ENCODE results near the gene CARS2. TPM values are rescaled to one million over a fixed set of nuclear protein-coding genes. Genes with fewer than 3 reads are reported as not detected.
"Not testable (repeated sequence)": the region's sequence is repeated elsewhere in the genome, so short reads cannot be mapped to it uniquely, and the experiment has no call there.

Gene CARS2
- total RNA-seq, 1 experiment from 2014 or later = 52.9 TPM

DNA sequence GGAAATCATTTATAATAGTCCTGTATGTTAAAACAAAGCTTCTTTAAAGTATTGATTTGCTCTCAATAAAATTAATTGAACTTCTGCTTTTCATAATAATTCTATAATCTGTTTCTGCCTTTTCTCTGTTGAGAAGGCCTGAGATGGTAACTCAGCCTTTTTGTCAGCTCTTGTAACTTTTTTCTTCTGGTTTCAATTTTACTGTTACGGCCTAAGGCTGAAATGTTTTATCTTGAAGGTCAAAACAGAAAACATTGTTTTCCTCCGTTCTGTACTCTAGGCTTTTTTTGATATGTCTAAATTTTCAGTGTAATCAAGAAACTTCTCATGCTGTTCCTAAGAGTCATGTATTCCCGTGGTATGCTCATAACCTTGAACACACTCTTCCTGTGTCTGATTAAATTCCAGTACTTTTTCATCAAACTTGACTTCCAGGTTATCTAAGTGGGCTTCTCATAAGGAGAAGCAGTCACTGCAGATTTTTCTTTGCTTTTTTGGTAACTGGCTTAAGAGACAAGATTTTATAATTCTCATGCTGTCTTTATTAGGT, 98.2 kb downstream of the CARS2 start:
- no peak for DNase-seq (ENCODE audit: low read depth, low spot score)
- RAD21 ChIA-PET (ENCODE audit: low non-redundant PET in 1 of 2, low total read pairs in 2 of 2, uncharacterized antibody in 2 of 2, unreplicated experiment in 2 of 2) = no interaction called here
- H3K4me2 ChIP-seq (ENCODE audit: low read length) = no peak overlapping the region
- no peaks in the 10 kb centered on the region for H3K9me2 ChIP-seq (ENCODE audit: insufficient read depth)
- no peak overlapping the region for H3K4me3 ChIP-seq (replicated peaks in 1 of 2; ENCODE audit: low read depth in 1 of 2, low read length in 2 of 2)
- H3K27ac ChIP-seq (ENCODE audit: low read depth, low read length) = no peak overlapping the region
- no peaks in the 10 kb centered on the region for H3K27me3 ChIP-seq (ENCODE audit: insufficient read depth, low read length)
- CTCF ChIA-PET = no interaction called here
- no peak for TF ChIP-seq TCF7L2 (IDR thresholded peaks at IDR 0.05; ENCODE audit: borderline replicate concordance, extremely low read depth, insufficient read depth, insufficient read length)
- H3K36me3 ChIP-seq (ENCODE audit: control insufficient read depth in 1 of 2, insufficient read depth in 2 of 2, low read length in 2 of 2) = no peaks in the 10 kb centered on the region
- peaks cover 0 to 2% of the 10 kb centered on the region in 2 experiments; a peak in 1 of 4 replicates for H3K4me1 ChIP-seq (ENCODE audit: control insufficient read depth in 1 of 2, insufficient read depth in 2 of 2, low read length in 2 of 2)
- ATAC-seq = no peak
- BruUV-seq (replicated peaks) = no TSS peak
- H2AFZ ChIP-seq (ENCODE audit: low read depth, low read length, poor library complexity, severe bottlenecking) = no peak overlapping the region
- no peaks in the 10 kb centered on the region for H3K79me2 ChIP-seq (ENCODE audit: insufficient read depth, low read length)
- intact Hi-C loops (cut with micrococcal nuclease) = no loop called here
- no peaks in the 10 kb centered on the region for H4K20me1 ChIP-seq (ENCODE audit: insufficient read depth)
- H3K9ac ChIP-seq (ENCODE audit: low read length) = no peak overlapping the region
- POLR2A ChIA-PET = no interaction called here
- H3K9me3 ChIP-seq (ENCODE audit: control insufficient read depth in 1 of 2, insufficient read depth in 1 of 2, low read depth in 1 of 2, low read length in 2 of 2) = no peaks in the 10 kb centered on the region

DNA sequence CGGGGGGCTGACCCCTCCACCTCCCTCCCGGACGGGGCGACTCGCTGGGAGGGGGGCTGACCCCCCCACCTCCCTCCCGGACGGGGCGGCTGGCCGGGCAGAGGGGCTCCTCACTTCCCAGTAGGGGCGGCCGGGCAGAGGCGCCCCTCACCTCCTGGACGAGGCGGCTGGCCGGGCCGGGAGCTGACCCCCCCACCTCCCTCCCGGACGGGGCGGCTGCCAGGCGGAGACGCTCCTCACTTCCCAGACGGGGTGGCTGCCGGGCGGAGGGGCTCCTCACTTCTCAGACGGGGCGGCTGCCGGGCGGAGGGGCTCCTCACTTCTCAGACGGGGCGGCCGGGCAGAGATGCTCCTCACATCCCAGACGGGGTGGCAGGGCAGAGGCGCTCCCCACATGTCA, 99.6 kb downstream of the CARS2 start:
- H3K9me2 ChIP-seq (ENCODE audit: insufficient read depth); H3K4me2 ChIP-seq (ENCODE audit: low read length); H3K9ac ChIP-seq (ENCODE audit: low read length); DNase-seq (ENCODE audit: low read depth, low spot score); H3K36me3 ChIP-seq (ENCODE audit: control insufficient read depth in 1 of 2, insufficient read depth in 2 of 2, low read length in 2 of 2); POLR2A ChIA-PET; H3K4me3 ChIP-seq (replicated peaks in 1 of 2; ENCODE audit: low read depth in 1 of 2, low read length in 2 of 2); BruUV-seq (replicated peaks); intact Hi-C loops (cut with micrococcal nuclease); H2AFZ ChIP-seq (ENCODE audit: low read depth, low read length, poor library complexity, severe bottlenecking); RAD21 ChIA-PET (ENCODE audit: low non-redundant PET in 1 of 2, low total read pairs in 2 of 2, uncharacterized antibody in 2 of 2, unreplicated experiment in 2 of 2); ATAC-seq; H3K27me3 ChIP-seq (ENCODE audit: insufficient read depth, low read length); H4K20me1 ChIP-seq (ENCODE audit: insufficient read depth); H3K4me1 ChIP-seq (ENCODE audit: control insufficient read depth in 1 of 2, insufficient read depth in 2 of 2, low read length in 2 of 2); CTCF ChIA-PET; H3K9me3 ChIP-seq (ENCODE audit: control insufficient read depth in 1 of 2, insufficient read depth in 1 of 2, low read depth in 1 of 2, low read length in 2 of 2); H3K27ac ChIP-seq (ENCODE audit: low read depth, low read length); H3K79me2 ChIP-seq (ENCODE audit: insufficient read depth, low read length): not testable (repeated sequence)

DNA sequence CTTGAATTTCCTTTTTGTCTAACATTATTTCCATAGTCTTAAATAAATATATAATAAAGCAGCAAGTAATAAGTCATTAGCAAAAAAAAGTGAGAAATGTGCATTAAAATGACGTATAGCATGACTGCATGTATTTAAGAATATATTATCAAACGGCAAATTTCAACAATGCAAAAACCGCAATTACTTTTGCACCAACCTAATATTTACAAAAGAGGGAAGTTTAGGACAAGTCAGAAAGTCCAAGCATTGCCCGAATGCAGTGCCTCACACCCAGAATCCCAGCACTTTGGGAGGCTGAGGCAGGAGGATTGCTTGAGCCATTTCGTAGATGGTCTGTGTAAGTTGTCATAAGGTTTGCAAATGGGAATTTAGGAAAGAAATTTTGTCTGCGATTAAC, 100.8 kb downstream of the CARS2 start:
- no peaks in the 10 kb centered on the region for H3K79me2 ChIP-seq (ENCODE audit: insufficient read depth, low read length)
- ChIA-PET POLR2A (no interaction called here), CTCF (no interaction called here), RAD21 (ENCODE audit: low non-redundant PET in 1 of 2, low total read pairs in 2 of 2, uncharacterized antibody in 2 of 2, unreplicated experiment in 2 of 2) (no interaction called here)
- intact Hi-C loops (cut with micrococcal nuclease) = no loop called here
- no peak overlapping the region for H3K27ac ChIP-seq (ENCODE audit: low read depth, low read length)
- H3K4me1 ChIP-seq (ENCODE audit: control insufficient read depth in 1 of 2, insufficient read depth in 2 of 2, low read length in 2 of 2) = peaks cover 0 to 1% of the 10 kb centered on the region in 2 experiments; a peak in 1 of 4 replicates
- ATAC-seq (no peak), DNase-seq (ENCODE audit: low read depth, low spot score) (no peak)
- no peaks in the 10 kb centered on the region for H3K36me3 ChIP-seq (ENCODE audit: control insufficient read depth in 1 of 2, insufficient read depth in 2 of 2, low read length in 2 of 2)
- H4K20me1 ChIP-seq (ENCODE audit: insufficient read depth) = no peaks in the 10 kb centered on the region
- H3K4me3 ChIP-seq (replicated peaks in 1 of 2; ENCODE audit: low read depth in 1 of 2, low read length in 2 of 2) = no peak overlapping the region
- no peaks in the 10 kb centered on the region for H3K9me3 ChIP-seq (ENCODE audit: control insufficient read depth in 1 of 2, insufficient read depth in 1 of 2, low read depth in 1 of 2, low read length in 2 of 2)
- H3K27me3 ChIP-seq (ENCODE audit: insufficient read depth, low read length) = no peaks in the 10 kb centered on the region
- H3K9ac ChIP-seq (ENCODE audit: low read length) = no peak overlapping the region
- H3K9me2 ChIP-seq (ENCODE audit: insufficient read depth) = no peaks in the 10 kb centered on the region
- BruUV-seq (replicated peaks) = no TSS peak
- no peak overlapping the region for H3K4me2 ChIP-seq (ENCODE audit: low read length)
- no peak overlapping the region for H2AFZ ChIP-seq (ENCODE audit: low read depth, low read length, poor library complexity, severe bottlenecking)
- TF ChIP-seq YY1 (IDR thresholded peaks at IDR 0.05; ENCODE audit: extremely low read depth, insufficient replicate concordance, low read depth, low read length) (no peak), CBX3 (IDR thresholded peaks at IDR 0.05; ENCODE audit: low read depth) (no peak), RAD21 (IDR thresholded peaks at IDR 0.05; ENCODE audit: low read depth) (no peak), SRF (IDR thresholded peaks at IDR 0.05; ENCODE audit: low read depth) (no peak), POLR2A (IDR thresholded peaks at IDR 0.05; ENCODE audit: borderline replicate concordance, extremely low read depth, insufficient read depth, insufficient read length) (no peak), CEBPB (IDR thresholded peaks at IDR 0.05; ENCODE audit: low read depth) (no peak), POLR2AphosphoS5 (IDR thresholded peaks at IDR 0.05; ENCODE audit: low read depth, low read length) (no peak)
- TF ChIP-seq, protein P1, sequence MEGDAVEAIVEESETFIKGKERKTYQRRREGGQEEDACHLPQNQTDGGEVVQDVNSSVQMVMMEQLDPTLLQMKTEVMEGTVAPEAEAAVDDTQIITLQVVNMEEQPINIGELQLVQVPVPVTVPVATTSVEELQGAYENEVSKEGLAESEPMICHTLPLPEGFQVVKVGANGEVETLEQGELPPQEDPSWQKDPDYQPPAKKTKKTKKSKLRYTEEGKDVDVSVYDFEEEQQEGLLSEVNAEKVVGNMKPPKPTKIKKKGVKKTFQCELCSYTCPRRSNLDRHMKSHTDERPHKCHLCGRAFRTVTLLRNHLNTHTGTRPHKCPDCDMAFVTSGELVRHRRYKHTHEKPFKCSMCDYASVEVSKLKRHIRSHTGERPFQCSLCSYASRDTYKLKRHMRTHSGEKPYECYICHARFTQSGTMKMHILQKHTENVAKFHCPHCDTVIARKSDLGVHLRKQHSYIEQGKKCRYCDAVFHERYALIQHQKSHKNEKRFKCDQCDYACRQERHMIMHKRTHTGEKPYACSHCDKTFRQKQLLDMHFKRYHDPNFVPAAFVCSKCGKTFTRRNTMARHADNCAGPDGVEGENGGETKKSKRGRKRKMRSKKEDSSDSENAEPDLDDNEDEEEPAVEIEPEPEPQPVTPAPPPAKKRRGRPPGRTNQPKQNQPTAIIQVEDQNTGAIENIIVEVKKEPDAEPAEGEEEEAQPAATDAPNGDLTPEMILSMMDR (IDR thresholded peaks at IDR 0.05 in 2 of 3, conservative IDR thresholded peaks at IDR 0.05 in 1 of 3; ENCODE audit: borderline replicate concordance in 1 of 3, insufficient read depth in 1 of 3, low read depth in 2 of 3, low read length in 2 of 3) = no peak
- TF ChIP-seq, protein P2, sequence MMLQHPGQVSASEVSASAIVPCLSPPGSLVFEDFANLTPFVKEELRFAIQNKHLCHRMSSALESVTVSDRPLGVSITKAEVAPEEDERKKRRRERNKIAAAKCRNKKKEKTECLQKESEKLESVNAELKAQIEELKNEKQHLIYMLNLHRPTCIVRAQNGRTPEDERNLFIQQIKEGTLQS (IDR thresholded peaks at IDR 0.05) = no peak

All from HCT116 (cell line).